IMR-90 (cell line): ENCODE measurements around the gene JPT2. TPM values are rescaled to one million over a fixed set of nuclear protein-coding genes. Genes with fewer than 3 reads are reported as not detected.

Source experiments
- BHLHE40 ChIP-seq: fragments of 150-350 bp; IDR thresholded peaks from 2 replicates; pipeline ENCODE4 v1.6.1; 2016; ENCODE audit warnings: mild to moderate bottlenecking, low read depth, low read length
- MAZ ChIP-seq: IDR thresholded peaks from 2 replicates; pipeline ENCODE4 v1.6.1; 2012; ENCODE audit warnings: low read depth, mild to moderate bottlenecking, low read length, improper control_type of control experiment, moderate library complexity, borderline replicate concordance
- MXI1 ChIP-seq: IDR thresholded peaks from 2 replicates; pipeline ENCODE4 v1.6.1; 2012; ENCODE audit warnings: low read depth, mild to moderate bottlenecking, low read length, moderate library complexity, borderline replicate concordance
- POLR2A ChIP-seq: IDR thresholded peaks from 2 replicates; pipeline ENCODE4 v1.6.1; 2012; ENCODE audit warnings: mild to moderate bottlenecking, low read depth, low read length
- RAD21 ChIP-seq: IDR thresholded peaks from 2 replicates; pipeline ENCODE4 v1.6.1; 2012; ENCODE audit warnings: low read length, improper control_type of control experiment
- RCOR1 ChIP-seq: IDR thresholded peaks from 2 replicates; pipeline ENCODE4 v1.6.1; 2012; ENCODE audit warnings: mild to moderate bottlenecking, low read length, improper control_type of control experiment; ENCODE audit not compliant: insufficient replicate concordance
- polyA plus RNA-seq, 3 experiments: library from polyadenylated mRNA; depleted of rRNA; stranded (reverse); fragments of >200 nt; gene quantifications; 2 replicates each; pipeline ENCODE4 v1.2.3, GENCODE V29; 2012; ENCODE audit warnings: low replicate concordance in 1 of 3
- total RNA-seq: library from RNA; depleted of rRNA; stranded (reverse); fragments of >200 nt; gene quantifications from 2 replicates; pipeline ENCODE4 v1.2.3, GENCODE V29; 2012

The JPT2 gene
- total and polyA plus RNA-seq, 2 of the 4 experiments (the other 2 are of a cell fraction): 40.0 to 41.5 TPM

DNA sequence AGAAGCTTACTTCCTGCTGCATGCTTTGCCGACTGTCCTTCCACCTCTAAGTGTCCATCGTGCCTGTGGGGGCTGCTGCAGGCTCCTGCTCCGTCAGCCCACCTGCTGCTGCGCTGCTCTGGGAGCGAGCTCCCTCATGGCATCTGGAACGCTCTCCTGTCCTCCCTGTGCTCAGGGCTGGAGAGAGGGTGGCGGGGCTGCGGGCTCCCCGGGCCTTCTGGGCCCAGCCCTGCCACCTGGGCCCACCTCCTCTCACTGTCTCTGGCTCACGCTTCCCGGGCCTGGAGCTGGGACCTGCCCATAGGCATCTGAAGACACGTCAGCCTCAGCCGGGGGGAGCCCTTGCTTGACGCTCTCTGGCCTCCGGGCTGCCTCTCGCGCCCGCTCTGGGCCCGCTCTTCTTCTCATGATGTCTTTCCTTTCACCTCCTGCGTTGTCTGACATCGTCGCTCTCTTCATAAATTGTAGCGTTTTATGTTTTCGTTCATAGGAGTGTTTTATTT lies 66.3 kb downstream of the JPT2 start (continued):
- TF ChIP-seq RAD21 (no peak), BHLHE40 (no peak), POLR2A (no peak), MXI1 (no peak), MAZ (no peak), RCOR1 (no peak)
